Right lobe of liver (tissue), 4 donors: ENCODE data around the gene PTGES2.

Experiments
- CTCF ChIP-seq, 4 donors: fragments of 200-600 bp in 3 of 4; fragments of 450-650 bp in 1 of 4; IDR thresholded peaks; one replicate each; pipeline versions ENCODE4 v1.5.1 to v1.8.0; 2016 to 2022; ENCODE audit warnings: antibody characterized with exemption in 4 of 4, mild to moderate bottlenecking in 2 of 4
- POLR2A ChIP-seq: fragments of 450-650 bp; IDR thresholded peaks from one replicate; pipeline ENCODE4 v1.6.1; 2017; ENCODE audit warnings: antibody characterized with exemption, mild to moderate bottlenecking
- donor health status: DM: no; HTN: no; CAD: no.
- donor health status: DM: no; HTN: no; CAD: no.
- donor health status: DM: no; HTN: yes; CAD: no.

- TF ChIP-seq CTCF (IDR thresholded peaks at IDR 0.05), result no peak
- TF ChIP-seq POLR2A, result no peak
Measured at GRCh38 chr9:128148509-128149000, 21.0 kb upstream of the PTGES2 start.
